GM10266 (cell line): Measurements from ENCODE around the gene CADPS.

Source experiments
- DNase-seq: peaks from one replicate; pipeline ENCODE4 v3.0.0; 2012; ENCODE audit errors: extremely low spot score
- TF ChIP-seq, protein P1 (sequence below): IDR thresholded peaks from 2 replicates; pipeline ENCODE4 v1.5.1; 2012; ENCODE audit warnings: mild to moderate bottlenecking, low read depth; ENCODE audit not compliant: control insufficient read depth, insufficient read depth; ENCODE audit errors: missing control alignments

The CADPS gene

DNA sequence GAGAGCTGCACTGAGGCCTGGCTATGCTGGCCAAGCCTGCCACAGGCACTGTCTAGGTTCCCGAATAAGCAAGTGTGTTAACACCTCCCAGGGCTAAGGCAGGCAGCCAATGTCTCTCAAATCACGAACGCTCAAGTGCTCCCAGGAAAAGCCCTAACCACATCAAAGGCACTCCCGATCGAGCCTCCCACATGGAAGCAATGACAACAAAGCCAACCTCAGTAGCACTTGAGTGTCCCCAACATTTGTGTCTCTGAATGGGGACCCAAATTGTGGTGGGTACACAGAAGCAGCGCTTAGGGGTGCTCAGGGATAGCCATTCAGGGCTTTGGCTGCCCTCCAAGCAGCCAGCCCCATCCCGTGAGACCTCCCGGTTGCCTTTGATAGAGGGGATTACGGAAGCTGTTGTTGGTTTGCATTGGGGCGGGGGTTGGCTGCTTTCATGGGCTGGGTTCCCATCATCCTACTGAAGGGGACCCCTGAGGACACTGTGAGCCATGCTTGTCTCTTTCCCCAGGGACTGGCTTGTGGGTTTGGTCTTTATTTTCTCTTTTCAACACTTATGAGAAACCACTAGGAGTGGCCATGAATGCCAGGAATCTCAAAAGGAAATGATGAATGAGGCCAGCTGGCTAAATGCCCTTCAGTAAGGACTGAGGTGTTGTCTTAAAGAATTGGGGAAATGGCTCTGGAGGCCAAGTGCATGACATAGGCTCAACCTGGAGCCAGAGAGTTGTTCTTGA, 267.8 kb downstream of the CADPS start:
- DNase-seq: no peak
- TF ChIP-seq, protein P1, sequence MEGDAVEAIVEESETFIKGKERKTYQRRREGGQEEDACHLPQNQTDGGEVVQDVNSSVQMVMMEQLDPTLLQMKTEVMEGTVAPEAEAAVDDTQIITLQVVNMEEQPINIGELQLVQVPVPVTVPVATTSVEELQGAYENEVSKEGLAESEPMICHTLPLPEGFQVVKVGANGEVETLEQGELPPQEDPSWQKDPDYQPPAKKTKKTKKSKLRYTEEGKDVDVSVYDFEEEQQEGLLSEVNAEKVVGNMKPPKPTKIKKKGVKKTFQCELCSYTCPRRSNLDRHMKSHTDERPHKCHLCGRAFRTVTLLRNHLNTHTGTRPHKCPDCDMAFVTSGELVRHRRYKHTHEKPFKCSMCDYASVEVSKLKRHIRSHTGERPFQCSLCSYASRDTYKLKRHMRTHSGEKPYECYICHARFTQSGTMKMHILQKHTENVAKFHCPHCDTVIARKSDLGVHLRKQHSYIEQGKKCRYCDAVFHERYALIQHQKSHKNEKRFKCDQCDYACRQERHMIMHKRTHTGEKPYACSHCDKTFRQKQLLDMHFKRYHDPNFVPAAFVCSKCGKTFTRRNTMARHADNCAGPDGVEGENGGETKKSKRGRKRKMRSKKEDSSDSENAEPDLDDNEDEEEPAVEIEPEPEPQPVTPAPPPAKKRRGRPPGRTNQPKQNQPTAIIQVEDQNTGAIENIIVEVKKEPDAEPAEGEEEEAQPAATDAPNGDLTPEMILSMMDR: no peak

DNA sequence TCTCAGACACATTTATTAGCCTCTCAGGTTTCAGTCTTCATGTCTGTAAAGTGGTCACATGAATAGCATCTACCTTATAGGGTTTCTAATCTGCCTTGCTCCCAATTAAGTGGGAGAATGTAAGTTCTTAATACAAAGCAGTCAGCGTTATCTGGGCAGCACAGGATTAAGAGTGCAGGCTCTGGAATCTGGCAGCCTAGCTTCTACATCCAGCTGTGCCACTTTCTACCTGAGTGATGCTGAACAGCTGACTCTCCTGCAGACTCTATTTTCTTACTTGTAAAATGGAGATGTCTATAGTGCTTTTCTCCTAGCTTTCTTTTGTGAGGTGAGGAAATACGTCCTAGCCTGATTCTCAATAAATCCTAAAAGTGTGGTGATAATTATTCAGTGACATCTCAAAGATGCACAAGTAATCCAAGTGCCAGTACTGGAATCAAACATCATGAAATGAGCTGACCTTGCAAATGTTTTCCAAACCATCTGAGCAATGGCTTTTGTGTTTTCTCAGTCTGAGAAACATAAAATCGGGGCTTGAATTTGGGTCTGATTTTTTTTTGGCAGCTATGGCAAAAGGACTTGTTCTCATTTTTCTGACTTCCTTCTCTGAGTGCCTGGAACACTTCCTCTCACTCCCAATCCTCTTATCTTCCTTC, 269.7 kb downstream of the CADPS start:
- TF ChIP-seq, protein P1: no peak
- DNase-seq: no peak

DNA sequence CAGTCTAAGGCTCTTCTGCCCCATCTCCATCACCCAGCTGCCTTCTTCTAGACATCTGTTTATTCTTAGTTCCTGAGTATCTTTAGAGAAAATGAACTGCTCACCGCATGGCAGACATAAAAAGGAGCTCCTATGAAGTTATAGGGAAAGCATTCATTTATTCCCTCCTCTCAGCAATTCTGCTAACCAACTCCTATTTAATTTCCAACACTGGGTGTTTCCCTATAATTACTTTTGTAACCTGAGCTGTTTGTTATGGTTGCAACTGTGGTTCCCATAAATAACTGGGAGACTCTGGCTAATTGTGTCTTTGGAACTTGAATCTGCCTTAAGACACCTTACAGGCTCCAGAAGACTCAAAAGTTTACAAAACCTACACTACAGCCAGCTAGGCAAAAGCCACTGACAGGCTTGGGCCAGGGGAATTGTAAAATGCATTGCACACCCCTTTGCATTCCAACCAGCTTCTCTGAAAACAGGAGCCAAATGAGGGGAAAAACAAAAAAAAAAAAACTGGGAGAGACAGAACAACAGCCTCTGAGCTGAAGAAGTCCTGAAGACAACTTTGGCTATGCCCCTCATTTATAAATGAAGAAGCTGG, 270.4 kb downstream of the CADPS start:
- DNase-seq: no peak
- TF ChIP-seq, protein P1: no peak

DNA sequence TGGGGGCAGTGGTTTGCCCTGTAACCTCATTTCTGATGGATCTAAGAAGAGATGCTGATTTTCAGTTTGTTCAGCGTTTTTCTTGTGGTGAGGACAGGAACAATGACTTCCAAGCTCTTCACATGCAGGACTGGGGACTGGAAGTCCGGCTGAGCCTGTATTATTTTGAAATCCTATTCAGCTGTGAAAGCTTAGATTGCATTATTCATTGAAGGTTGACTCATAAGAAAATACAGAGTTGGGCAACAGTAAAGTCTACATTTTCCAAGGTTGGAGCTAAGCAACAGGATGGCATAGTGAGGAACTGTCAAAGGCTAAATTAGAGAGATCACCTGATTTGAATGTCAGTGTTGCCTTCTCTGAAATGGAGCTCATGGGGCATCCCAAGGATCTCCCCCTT, 270.9 kb downstream of the CADPS start:
- no peak for DNase-seq
- TF ChIP-seq, protein P1: no peak

DNA sequence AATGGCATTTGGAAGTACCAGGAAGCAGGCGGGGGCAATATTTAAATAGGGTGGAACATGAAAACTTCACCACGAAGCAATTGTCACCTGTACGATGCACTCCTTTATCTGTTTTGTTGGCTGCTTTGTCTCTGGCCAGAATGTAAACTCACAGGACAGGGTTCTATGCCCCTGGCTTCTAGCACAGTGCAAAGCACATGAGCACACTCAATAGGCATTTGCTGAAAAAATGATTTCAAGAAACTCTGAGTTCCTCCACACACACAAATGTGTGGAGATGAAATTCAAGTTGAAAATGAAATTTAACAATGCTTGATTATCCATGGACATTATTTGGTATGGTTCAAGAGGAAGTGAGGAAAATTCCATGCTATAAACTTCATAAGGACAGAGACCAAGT, 272.2 kb downstream of the CADPS start:
- no peak for DNase-seq
- TF ChIP-seq, protein P1: no peak

DNA sequence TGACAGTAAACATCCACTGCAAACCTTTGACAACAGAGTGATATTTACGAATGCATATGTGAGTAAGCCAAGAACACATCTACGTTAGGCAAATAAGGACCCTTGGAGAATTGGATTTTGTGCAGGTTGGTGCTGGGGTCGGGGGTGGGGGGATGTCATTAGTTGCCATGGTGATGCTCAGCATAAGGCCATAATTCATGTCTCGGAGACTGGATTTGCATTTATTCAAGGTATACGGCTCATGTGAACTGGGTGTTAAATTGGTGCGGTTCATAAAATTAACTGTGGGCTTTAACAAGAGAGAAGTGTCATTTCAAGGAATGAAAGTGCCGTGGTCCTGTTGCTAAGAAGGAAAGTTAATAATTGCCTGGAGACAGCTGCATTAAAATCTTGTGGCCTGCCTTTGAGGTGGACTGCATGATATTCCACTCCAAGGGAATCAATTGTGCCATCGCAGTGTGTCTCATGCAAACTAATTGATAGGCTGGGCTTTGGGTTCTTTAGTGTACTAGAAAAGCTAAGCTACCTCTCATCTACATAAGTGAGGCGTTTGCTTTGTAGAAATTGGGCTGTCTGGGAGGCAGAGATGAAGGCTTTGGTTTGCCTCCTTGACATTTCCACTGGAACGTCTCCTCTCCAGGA, 273.0 kb downstream of the CADPS start:
- TF ChIP-seq, protein P1: no peak
- no peak for DNase-seq
